Fibroblast of pulmonary artery (primary cell): ENCODE data around the gene CA12.

Experiments used
- DNase-seq: peaks from one replicate; pipeline ENCODE4 v3.0.0-alpha.2; 2010; ENCODE audit warnings: low read depth
- H3K4me3 ChIP-seq: replicated peaks from 2 replicates; pipeline ENCODE4 v1.5.1; 2011; ENCODE audit warnings: low read depth, mild to moderate bottlenecking, control low read depth, low read length, moderate library complexity
- CTCF ChIP-seq: IDR thresholded peaks from 2 replicates; pipeline ENCODE4 v1.5.1; 2011; ENCODE audit warnings: mild to moderate bottlenecking, control low read depth, low read length, inconsistent platforms; ENCODE audit errors: missing control alignments

Gene CA12

GRCh38 chr15:63371297-63371918 lies 10.2 kb downstream of the CA12 start:
- DNase-seq, result peak; percentile 87
- H3K4me3 ChIP-seq, result no peak overlapping the region
- TF ChIP-seq CTCF, result no peak

GRCh38 chr15:63370764-63371163 lies 10.9 kb downstream of the CA12 start:
- H3K4me3 ChIP-seq, result no peak overlapping the region
- no peak for DNase-seq
- no peak for TF ChIP-seq CTCF

GRCh38 chr15:63369781-63370180 lies 11.9 kb downstream of the CA12 start:
- DNase-seq, result no peak
- TF ChIP-seq CTCF, result no peak
- no peak overlapping the region for H3K4me3 ChIP-seq

GRCh38 chr15:63369296-63369695 lies 12.3 kb downstream of the CA12 start:
- H3K4me3 ChIP-seq, result no peak overlapping the region
- no peak for DNase-seq
- no peak for TF ChIP-seq CTCF

GRCh38 chr15:63368503-63368902 lies 13.1 kb downstream of the CA12 start:
- TF ChIP-seq CTCF, result no peak
- H3K4me3 ChIP-seq, result no peak overlapping the region
- no peak for DNase-seq

- no peak overlapping the region for H3K4me3 ChIP-seq
- TF ChIP-seq CTCF, result no peak
- DNase-seq, result no peak
Observed at GRCh38 chr15:63367900-63368299, 13.7 kb downstream of the CA12 start.

GRCh38 chr15:63367390-63367789 lies 14.3 kb downstream of the CA12 start:
- TF ChIP-seq CTCF, result no peak
- DNase-seq, result no peak

More at GRCh38 chr15:63367390-63367789, 14.3 kb downstream of the CA12 start:
- H3K4me3 ChIP-seq, result no peak overlapping the region
